NCI-H1930 (cell line): Measurements from ENCODE around the gene BRK1.
"Not testable (repeated sequence)": the region's sequence is repeated elsewhere in the genome, so short reads cannot be mapped to it uniquely, and the experiment has no call there.

Experiments
- DNase-seq, 2 experiments: peaks; one replicate each; lab custom pipeline; 2025; lab: John Stamatoyannopoulos, UW

BRK1 gene

DNA sequence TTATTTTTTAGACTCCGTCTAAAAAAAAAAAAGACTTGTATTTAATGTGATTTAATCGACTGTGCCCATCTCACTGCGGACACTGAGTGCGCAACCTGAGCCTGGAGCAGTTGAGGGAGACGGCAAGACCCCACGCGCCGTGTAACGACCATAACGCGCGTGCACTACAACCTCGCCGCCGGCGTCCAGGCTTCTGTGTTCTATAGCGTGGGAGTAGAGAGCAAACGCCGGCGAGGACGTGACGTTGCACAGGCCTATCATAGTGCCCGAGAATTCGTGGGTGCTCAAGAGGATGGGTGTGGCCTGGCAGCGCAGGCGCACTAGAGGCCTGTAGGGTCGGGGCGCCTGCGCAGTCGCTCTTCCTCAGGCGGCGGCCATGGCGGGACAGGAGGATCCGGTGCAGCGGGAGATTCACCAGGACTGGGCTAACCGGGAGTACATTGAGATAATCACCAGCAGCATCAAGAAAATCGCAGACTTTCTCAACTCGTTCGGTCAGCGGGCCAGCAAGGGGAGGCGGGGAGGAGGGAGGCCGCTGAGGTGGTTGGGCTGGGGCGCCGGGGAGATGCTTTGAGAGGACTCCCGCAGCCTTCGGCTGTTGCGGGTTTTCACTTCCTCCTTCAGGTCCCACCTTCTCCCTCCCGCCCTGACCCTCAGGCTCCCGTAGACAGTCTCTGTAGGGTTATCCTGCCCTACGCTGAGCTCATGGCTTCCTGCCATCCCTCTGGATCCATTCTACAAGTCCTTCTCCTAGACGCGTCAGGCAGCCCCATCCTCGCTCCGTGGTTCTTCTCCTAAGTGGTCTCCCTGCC is at the start of gene BRK1:
TSS of gene BRK1 (plus strand) at position 350 of the 812 bp plus-strand sequence. CDS start at position 377, 27 bp downstream.
- peak; percentile 85 to 88 for DNase-seq

GRCh38 chr3:10070077-10070476 is 45.4 kb upstream of the BRK1 start:
- not testable (repeated sequence) for DNase-seq

DNA sequence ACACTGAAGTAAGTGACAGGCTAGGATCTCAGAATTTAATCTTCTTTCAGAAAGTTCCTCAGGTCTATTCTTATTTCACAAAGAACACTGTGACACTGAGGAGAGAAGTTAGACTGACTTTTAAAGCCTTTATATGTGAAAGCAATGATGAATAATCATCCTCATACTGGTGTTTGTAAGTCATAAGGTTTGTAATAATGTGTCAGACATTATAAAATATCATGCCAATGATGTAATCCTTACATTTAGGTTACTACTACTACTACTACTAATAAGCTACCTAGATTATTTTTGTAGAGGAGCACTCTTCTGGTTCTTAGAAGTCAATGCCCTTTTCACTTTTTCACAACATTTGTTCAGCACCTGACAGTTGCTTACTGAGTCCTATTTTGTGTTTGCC is 40.8 kb upstream of the BRK1 start:
- DNase-seq: no peak

- no peak for DNase-seq
These were observed 33.6 kb upstream of the BRK1 start for GRCh38 chr3:10081871-10082270.

GRCh38 chr3:10085738-10086137 is 29.7 kb upstream of the BRK1 start:
- no peak for DNase-seq

DNA sequence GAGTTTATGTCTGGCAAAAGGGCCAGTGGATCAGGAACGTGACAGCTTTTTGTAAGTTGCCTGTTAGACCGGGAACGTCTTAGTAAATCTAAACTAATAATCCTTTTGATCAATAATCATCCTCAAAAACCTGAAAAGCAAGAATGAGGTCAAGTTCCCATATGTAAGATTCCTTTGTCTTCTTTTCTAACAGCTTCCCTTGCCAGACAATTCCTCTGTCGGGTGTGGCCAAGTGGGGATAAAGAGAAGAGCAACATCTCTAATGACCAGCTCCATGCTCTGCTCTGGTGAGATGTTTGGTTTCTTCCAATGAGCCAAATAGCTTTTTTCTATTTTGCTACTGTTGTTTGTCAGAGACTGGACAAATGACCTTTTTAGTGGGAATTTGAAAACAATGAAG is 27.2 kb upstream of the BRK1 start:
- no peak for DNase-seq

DNA sequence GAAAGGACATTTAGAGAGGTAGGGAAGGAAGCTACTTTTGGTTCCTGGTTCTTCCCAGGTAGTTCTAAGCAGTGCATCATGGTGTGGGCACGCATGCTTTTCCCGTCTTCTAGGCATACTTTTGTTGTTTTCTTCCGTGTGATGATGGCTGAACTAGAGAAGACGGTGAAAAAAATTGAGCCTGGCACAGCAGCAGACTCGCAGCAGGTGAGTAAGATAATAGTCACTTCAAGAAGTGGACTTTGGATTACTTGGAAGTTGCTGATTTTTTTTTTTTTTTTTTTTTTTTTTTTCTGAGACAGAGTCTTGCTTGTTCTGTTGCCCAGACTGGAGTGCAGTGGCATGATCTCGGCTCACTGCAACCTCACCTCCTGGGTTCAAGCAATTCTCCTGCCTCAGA is 25.3 kb upstream of the BRK1 start:
- no peak for DNase-seq

DNA sequence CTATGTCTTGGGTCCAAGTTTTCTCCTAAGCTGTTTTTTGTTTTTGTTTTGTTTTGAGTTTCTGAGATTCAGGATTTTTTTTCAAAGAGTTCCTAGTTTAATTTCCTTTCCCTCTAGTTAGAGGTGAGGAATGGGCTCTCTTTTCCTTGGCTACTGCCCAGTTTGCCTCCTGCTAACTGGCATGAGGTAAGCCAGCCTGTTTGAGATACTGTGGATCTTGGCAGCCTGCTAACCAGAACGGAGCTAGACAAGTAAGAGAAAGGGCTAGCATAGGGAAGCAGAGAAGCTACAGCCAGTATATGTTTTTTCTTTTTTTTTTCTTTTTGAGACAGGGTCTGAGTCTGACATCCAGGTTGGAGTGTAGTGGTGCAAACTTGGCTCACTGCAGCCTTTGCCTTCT is 24.7 kb upstream of the BRK1 start:
- DNase-seq: not testable (repeated sequence)

- DNase-seq: not testable (repeated sequence)
These were observed 24.1 kb upstream of the BRK1 start for GRCh38 chr3:10091387-10091786.

- no peak for DNase-seq
These were observed 21.8 kb upstream of the BRK1 start for GRCh38 chr3:10093678-10094077.

DNA sequence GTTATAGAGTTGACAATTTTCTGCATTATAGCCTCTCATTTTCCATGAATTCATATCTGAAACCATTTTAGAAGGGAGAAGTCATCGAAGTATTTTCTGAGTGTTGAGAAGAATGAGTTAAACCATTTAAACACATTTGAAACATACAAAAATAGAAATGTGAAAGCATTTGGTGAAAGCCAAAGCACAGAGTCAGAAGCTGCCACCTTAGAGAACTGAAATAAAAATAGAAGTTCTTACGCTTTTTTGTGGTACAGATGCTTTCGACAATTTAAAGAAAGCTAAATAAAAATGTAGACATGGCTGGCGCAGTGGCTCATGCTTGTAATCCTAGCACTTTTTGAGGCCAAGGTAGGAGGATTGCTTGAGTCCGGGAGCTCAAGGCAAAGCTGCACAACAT is 16.4 kb upstream of the BRK1 start:
- DNase-seq: no peak

GRCh38 chr3:10106919-10107318 is 8.6 kb upstream of the BRK1 start:
- no peak for DNase-seq

- DNase-seq: no peak
These were observed 7.4 kb upstream of the BRK1 start, which contains the start of gene FANCD2OS for GRCh38 chr3:10108091-10108490. TSS of gene FANCD2OS (minus strand) at chr3:10108255. CDS start at chr3:10104774, 3,481 bp downstream.

DNA sequence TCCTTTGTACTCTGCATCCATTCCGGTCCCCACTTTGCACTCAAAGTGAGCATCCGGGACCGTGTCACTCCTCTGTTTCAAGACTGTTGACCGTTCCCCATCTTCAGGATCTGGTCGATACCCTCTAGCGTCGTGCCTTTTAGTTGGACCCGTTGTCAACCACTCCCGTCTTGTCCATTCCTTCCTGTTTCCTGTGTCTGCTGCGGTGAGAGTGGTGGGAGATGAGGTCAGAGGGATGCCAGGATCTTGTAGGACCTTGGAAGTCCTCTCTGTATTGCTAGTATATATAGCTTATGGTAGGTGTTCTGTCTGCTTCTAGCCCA is 624 bp downstream of the BRK1 start:
- no peak for DNase-seq

DNA sequence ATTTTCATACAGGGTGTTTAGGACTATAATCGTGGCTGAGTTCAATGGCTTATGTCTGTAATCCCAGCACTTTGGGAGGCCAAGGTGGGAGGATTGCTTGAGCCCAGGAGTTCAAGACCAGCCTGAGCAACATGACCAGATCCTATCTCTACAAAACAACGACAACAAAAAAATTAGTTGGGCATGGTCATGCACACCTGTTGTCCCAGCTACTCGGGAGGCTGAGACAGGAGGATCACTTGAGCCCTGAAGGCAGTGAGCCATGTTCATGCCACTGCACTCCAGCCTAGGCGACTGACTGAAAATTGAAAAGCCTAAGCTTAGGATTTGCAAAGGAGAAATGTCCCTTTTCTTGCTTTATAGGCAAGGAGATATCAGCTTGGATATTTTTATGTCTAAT is 1.5 kb downstream of the BRK1 start:
- no peak for DNase-seq

- no peak for DNase-seq
These were observed 3.9 kb downstream of the BRK1 start for GRCh38 chr3:10119376-10119775.

DNA sequence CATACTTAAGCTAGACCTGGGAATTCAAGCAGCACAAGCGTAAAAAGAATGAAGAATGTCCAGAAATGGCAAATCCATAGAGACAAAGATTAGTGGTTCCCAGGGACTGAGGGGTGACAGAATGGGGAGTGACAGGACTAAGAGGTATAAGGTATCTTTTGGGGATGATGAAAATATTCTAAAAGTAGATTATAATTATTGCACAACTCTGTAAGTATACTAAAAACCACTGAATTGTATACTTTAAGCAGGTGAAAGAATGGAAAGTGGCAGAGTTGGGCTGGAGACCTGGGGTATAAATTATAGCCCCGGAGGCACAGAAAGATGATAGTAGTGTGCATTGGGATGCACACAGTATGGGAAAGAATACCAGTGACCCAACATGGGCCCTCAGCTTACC is 5.6 kb downstream of the BRK1 start:
- no peak for DNase-seq

DNA sequence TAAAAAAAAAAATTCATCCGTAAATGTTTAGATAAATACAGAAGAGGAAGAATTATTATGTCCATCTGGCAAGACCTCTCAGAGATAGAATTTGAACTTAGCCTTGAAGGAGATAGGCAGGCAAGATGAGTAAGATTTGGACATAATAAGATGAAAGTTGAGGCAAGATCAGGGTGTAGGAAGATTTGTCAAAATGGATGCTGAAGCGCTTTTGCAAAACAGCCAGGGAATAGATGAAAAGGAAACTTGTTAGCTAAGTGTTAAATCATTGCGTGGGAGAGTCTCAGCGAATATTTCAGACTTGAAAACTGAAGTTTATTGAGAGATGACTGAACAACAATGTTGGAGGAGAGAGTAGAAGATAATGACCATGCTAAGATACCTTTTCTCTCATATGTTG is 7.2 kb downstream of the BRK1 start:
- DNase-seq: no peak

DNA sequence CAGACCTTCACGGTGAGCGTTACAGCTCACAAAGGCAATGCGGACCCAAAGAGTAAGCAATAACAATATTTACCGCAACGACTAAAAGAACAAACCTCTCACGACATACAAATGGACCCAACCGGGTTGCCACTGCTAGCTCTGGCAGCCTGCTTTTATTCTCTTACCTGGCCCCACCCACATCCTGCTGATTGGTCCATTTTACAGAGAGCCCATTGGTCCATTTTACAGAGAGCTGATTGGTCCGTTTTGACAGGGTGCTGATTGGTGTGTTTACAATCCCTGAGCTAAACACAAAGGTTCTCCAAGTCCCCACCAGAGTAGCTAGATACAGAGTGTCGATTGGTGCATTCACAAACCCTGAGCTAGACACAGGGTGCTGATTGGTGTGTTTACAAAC is 20.4 kb downstream of the BRK1 start:
- DNase-seq: not testable (repeated sequence)

DNA sequence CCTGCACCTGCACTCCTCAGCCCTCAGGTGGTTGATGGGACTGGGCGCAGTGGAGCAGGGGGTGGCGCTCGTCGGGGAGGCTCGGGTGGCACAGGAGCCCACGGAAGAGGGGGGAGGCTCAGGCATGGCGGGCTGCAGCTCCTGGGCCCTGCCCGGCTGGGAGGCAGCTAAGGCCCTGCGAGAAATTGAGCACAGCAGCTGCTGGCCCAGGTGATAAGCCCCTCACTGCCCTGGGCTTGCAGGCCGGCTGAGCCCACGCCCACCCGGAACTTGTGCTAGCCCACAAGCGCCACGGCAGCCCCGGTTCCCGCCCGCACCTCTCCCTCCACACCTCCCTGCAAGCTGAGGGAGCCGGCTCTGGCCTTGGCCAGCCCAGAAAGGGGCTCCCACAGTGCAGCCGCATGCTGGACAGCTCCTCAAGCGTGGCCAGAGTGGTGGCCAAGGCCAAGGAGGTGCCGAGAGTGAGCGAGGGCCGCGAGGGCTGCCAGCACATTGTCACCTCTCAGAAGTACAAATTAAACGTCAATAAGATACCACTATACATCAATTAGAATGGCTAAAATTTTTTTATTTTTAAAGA is 21.0 kb downstream of the BRK1 start:
- no peak for DNase-seq

DNA sequence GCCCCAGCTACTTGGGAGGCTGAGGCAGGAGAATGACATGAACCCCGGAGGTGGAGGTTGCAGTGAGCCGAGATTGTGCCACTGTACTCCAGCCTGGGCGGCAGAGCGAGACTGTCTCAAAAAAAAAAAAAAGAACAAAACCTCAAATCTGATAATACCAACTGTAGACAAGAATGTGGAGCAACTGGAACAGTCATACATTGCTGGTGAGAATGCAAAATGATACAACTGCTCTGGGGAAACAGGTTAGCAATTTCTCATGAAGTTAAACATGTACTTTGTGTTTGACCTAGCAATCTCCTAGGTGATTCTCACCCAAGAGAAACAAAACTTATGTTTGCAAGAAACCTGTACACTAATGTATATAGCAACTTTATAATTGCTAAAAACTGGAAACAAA is 21.7 kb downstream of the BRK1 start:
- DNase-seq: no peak

- DNase-seq: no peak
These were observed 25.6 kb downstream of the BRK1 start for GRCh38 chr3:10140996-10141546.
